Uterus (tissue), 2 donors: Measurements from ENCODE around the gene TMEM132A.

Source experiments
- POLR2A ChIP-seq, 2 donors: fragments of 450-650 bp; IDR thresholded peaks; one replicate each; pipeline ENCODE4 v1.6.1; 2016; ENCODE audit warnings: antibody characterized with exemption in 2 of 2, mild to moderate bottlenecking in 1 of 2, moderate library complexity in 1 of 2
- TF ChIP-seq, protein P1 (sequence below), 4 experiments: fragments of 200-600 bp in 2 of 4; fragments of 450-650 bp in 2 of 4; sonication (generic) in 2 of 4; IDR thresholded peaks; one replicate each; pipeline ENCODE4 v1.5.1; 2016 to 2019; ENCODE audit warnings: antibody characterized with exemption in 4 of 4, mild to moderate bottlenecking in 2 of 4, moderate library complexity in 1 of 4

DNA sequence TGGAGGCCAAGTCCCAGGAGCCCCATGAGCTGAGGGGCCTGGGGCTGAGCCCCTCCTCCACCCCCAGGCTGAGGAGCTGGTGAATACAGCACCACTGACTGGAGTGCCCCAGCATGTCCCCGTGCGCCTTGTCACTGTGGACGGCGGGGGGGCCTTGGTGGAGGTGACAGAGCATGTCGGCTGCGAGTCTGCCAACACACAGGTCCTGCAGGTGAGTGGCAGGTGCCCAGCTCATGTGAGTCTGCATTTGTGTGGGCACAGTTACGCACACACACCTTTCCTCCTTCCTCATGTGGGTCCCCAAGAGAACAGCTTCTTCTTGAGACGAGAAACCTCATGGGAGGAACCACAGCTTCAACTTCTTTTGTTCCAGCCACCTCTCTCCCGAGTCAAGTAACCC is 7.7 kb downstream of the TMEM132A start:
- TF ChIP-seq, protein P1, sequence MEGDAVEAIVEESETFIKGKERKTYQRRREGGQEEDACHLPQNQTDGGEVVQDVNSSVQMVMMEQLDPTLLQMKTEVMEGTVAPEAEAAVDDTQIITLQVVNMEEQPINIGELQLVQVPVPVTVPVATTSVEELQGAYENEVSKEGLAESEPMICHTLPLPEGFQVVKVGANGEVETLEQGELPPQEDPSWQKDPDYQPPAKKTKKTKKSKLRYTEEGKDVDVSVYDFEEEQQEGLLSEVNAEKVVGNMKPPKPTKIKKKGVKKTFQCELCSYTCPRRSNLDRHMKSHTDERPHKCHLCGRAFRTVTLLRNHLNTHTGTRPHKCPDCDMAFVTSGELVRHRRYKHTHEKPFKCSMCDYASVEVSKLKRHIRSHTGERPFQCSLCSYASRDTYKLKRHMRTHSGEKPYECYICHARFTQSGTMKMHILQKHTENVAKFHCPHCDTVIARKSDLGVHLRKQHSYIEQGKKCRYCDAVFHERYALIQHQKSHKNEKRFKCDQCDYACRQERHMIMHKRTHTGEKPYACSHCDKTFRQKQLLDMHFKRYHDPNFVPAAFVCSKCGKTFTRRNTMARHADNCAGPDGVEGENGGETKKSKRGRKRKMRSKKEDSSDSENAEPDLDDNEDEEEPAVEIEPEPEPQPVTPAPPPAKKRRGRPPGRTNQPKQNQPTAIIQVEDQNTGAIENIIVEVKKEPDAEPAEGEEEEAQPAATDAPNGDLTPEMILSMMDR (IDR thresholded peaks at IDR 0.05): no peak
- no peak for TF ChIP-seq POLR2A (IDR thresholded peaks at IDR 0.05)
